HL-60/S4 treated with retinoic acid at 250 ng/mL for 4 days and 3 days (cell line): ENCODE measurements around the gene LIPC.

Source experiments
- in situ Hi-C: fragments of 300-500 bp; cut with MboI; formaldehyde crosslinking; loops from 2 replicates; pipeline ENCODE4 v1.7.0; 2022; ENCODE audit warnings: low sequenced_read_pairs

LIPC gene

DNA sequence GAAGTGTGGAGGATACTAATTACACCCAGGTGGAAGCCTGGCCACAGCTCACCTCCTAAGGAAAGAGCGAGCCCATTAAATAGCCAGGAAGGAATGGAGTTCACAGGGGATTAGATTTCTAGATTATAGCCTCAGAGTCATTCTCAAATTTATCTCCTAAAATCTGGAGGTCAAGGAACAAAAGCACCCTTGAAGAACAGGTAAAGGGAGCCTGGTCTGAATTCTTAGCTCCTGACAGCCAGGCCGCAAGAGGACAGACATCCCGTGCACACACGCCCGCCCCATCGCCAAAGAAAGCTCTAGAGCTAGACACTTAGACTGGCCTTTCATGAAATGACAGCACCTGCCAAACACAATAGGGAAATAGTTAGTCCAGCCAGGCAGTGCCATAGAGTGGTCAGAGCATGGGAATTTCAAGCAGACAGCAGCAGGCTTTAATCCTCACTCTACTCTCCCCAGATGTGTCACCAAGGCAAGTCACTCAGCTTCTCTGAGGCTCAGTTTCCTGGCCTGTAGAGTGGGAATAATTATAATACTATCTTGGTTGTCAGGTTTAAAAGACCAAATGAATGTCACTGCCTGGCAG, 59.2 kb downstream of the LIPC start:
- in situ Hi-C loops: no loop called here

GRCh38 chr15:58491499-58492202, 59.9 kb downstream of the LIPC start:
- in situ Hi-C loops: no loop called here

DNA sequence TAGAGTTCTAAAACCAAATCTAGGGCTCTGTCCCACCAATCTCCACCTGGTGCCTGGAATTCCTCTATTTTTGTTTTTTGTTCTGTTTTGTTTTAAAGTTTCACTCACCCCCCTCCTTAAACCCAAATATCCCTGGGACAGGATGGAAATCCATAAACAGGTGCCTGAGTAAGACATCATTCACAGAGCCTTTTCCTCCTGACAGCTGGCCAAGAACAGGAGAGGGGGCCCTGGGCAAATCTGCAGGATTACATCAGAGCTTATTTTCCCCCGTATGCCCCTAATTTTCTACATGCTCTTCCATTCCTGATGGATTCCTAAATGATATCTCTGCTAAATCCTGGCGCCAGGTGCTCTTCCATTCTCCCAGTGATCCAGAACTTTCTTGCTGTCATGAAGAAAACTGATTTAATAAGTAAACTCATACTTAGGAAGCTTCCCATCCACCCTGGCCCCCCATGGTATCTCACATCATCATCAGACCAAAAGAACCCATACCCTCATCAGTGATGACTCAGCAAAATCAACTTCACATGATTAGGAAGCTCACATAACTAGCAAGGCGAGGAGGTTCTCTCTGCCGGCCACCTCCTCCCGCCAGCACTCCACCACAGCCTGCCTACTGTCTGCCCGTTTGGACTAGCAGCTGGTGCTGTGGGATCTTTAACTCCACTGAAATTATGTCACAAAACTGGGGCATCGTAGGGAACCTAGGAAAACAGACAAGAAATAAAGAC, 61.0 kb downstream of the LIPC start:
- in situ Hi-C loops: no loop called here

DNA sequence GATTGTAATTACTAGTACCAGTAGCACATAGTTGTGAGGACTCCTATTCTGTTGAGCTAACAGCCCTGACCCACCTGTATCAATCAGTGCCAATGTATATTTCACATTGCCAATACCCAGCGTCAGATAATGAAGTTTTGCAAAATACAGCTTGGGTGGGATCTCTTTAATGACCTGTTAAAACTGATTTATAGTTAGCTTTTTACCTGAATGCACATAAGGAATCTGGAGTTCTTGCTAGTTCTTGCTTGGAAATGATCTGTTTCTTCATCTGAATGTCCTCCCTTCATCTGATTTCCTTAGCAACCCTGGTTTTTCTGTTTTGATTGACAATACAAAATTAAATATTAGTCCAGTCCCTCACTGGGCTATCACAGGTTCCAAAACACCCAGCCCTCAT, 62.8 kb downstream of the LIPC start:
- in situ Hi-C loops: no loop called here

GRCh38 chr15:58495891-58496408, 64.2 kb downstream of the LIPC start:
- in situ Hi-C loops: no loop called here

DNA sequence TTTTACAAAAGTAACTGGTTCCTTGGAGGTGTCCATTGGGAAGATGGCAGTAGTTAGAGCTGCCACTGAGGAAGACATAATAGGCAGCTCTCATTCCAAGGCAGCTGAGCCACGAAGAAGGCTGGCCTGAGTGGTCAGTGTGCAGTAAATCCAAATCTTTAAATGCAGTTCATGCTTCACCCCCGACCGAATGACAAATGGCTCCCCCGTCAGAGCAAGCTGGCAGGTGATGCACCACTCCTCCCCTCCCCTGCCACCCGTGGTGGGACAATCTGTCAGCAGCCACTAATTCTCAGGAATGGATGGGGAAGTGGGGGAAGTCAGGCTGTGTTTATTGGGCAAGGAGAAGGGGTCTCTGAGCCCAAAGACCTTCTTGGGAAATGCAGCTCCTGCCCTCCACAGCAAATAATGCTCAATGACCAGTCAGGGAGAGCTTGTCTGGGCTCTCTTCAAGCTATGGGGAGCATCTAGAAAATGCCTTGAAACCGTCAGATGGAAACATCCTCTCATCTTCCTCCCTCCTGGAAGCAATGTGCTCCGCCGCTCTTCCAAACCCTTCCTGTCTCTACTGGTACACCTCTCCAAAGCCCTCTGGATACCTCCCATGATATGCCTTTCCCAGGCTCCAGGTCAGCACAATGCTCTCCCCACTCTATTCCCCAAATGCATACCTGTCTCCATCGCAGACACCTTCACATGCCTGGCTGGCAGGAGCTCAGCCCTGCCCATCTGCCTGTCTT, 65.4 kb downstream of the LIPC start:
- in situ Hi-C loops: no loop called here

DNA sequence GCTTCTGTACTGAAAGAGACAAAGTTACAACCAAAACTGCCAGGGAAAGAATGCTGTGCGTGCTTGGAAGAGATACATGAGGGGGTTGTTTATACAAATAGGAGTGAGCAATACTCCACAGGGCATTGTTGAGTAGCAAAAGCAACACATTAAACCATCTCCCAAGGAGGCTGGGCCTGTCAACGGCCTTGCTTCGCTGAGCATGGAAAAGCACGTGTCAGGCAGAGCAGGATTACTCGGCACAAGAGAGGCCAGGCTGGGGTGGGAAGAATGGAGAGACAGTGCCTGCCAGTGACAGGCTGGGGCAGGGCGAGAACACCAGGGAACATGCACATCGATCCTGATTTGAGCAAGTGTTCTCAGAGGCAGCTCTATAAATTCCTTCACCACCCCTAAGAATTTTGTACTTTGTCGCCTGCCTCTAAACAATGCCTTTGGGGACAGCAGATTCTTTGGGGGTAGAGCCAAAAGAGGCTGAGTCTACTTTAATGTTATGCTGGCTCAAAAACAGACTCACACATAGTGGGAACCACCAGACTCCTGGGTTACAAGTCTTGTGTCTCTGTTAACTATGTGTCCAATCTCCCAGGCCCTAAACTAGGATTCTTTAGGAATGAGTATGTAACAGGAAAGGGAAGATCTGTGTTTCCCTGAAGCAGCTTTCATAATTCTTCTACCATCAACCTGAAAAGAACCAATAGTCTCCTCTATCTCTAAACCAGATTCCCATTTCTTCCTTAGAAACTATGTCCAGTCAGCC, 67.2 kb downstream of the LIPC start:
- in situ Hi-C loops: no loop called here

DNA sequence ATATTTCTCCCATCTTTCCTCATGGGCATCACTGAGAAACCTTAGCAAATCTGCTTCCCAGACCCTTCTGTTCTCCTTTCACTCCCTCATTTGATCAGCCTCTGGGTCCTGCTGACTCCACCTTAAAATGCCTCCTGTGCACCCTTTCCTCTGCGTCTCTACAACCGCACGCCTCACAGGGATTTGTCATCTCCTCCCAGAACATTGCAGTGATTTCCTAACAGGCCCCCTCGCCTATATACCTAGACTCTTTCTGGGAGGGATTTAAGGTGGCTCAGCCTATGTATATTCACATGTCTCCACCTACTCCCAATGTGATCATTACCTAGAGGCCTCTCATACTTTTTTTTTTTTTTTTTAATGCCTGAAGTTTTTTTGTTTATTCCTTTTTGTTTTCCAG, 69.2 kb downstream of the LIPC start:
- in situ Hi-C loops: no loop called here

- in situ Hi-C loops: no loop called here
Observed at GRCh38 chr15:58501636-58502188, 69.9 kb downstream of the LIPC start.

- in situ Hi-C loops: no loop called here
Observed at GRCh38 chr15:58503139-58504027, 71.6 kb downstream of the LIPC start.

GRCh38 chr15:58504674-58505234, 73.0 kb downstream of the LIPC start:
- in situ Hi-C loops: no loop called here

GRCh38 chr15:58505581-58505980, 73.8 kb downstream of the LIPC start:
- in situ Hi-C loops: no loop called here

DNA sequence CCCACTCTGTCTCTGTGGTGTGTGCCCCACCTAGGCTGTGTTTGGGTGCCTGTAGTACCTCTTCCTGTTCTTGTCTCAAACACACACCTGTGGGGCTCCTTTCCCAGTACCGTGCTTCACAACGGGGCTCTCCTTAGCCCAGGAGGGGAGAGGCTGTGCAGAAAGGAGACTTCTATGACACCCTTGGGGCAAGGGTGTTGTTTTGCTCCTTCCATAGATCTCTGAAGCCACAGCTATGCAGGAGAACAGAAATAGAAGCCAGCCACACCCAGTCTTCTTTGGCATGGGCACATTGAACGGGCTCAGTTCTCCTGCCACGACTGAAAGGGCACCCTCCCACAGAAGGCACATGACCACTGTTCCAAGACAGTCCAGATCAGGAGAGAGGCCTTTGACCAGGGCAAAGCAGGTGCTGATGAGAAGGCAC, 74.3 kb downstream of the LIPC start:
- in situ Hi-C loops: no loop called here

- in situ Hi-C loops: no loop called here
Observed at GRCh38 chr15:58506783-58507668, 75.2 kb downstream of the LIPC start.

DNA sequence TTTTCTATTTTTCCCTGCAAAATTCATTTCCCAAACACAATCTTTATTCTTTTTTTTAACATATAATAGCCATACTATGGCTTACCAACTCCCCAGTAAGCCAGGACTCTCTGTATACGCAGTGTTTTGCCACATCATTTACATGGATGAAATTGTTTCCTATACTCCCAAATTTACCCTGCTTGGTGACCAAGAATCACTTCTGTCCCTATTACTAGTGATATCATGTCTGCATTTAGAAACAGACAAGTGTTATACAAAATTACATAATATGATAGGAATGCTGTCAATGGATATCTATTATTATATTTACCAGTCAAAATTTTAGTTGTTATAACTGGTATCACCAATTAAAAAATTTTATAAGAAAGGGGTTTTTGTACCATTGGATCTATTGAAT, 77.8 kb downstream of the LIPC start:
- in situ Hi-C loops: no loop called here

GRCh38 chr15:58510715-58511598, 79.2 kb downstream of the LIPC start:
- in situ Hi-C loops: no loop called here

DNA sequence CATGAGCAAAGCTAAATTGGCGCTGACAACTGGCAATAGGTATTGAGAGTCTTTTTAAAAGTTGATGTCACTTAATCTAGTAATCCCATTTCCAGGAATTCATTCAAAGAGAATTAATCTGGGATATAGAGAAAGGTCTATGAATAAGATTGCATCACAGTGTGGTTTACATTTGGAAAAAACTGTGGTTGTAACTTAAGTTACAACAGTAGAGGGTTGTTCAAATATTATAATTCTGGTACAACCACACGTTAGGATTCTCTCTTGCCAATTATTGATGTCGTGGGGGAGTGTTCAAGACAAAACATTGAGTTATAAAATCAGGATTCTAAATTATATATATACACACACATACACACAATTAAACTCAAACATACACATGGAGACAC, 79.8 kb downstream of the LIPC start:
- in situ Hi-C loops: no loop called here
